WTC11 (cell line): Measurements from ENCODE around the gene ALDH3B1.

Experiments
- ETV6 ChIP-seq: sonication (generic); formaldehyde crosslinking; IDR thresholded peaks from 2 replicates; pipeline ENCODE4 v1.8.1; 2022; ENCODE audit warnings: mild to moderate bottlenecking, missing genetic modification reagents
- NR1H2 ChIP-seq: sonication (generic); formaldehyde crosslinking; IDR thresholded peaks from 2 replicates; pipeline ENCODE4 v1.9.0; 2021; ENCODE audit warnings: mild to moderate bottlenecking, moderate library complexity, missing genetic modification reagents
- NR2C2 ChIP-seq: sonication (generic); formaldehyde crosslinking; IDR thresholded peaks from 2 replicates; pipeline ENCODE4 v1.8.0; 2022; ENCODE audit warnings: mild to moderate bottlenecking, missing genetic modification reagents
- TF ChIP-seq, protein P1 (sequence below): fragments of 200-600 bp; IDR thresholded peaks from 2 replicates; pipeline ENCODE4 v1.8.0; 2022; ENCODE audit warnings: antibody characterized with exemption
- TF ChIP-seq, protein P2 (sequence below): sonication (generic); formaldehyde crosslinking; IDR thresholded peaks from 2 replicates; pipeline ENCODE4 v1.8.0; 2022; ENCODE audit warnings: mild to moderate bottlenecking, missing genetic modification reagents
- TF ChIP-seq, protein P3 (sequence below): sonication (generic); formaldehyde crosslinking; IDR thresholded peaks from 2 replicates; pipeline ENCODE4 v1.8.0; 2022; ENCODE audit warnings: mild to moderate bottlenecking, missing genetic modification reagents
- TF ChIP-seq, protein P4 (sequence below): sonication (generic); formaldehyde crosslinking; IDR thresholded peaks from 2 replicates; pipeline ENCODE4 v1.8.0; 2023; ENCODE audit warnings: missing genetic modification reagents, mild to moderate bottlenecking, borderline replicate concordance
- TF ChIP-seq, protein P5 (sequence below): sonication (generic); formaldehyde crosslinking; IDR thresholded peaks from 2 replicates; pipeline ENCODE4 v1.8.1; 2023; ENCODE audit warnings: mild to moderate bottlenecking, missing genetic modification reagents
- TF ChIP-seq, protein P6 (sequence below): sonication (generic); formaldehyde crosslinking; IDR thresholded peaks from 2 replicates; pipeline ENCODE4 v1.8.1; 2022; ENCODE audit warnings: low read depth, mild to moderate bottlenecking, moderate library complexity, missing genetic modification reagents, borderline replicate concordance

DNA sequence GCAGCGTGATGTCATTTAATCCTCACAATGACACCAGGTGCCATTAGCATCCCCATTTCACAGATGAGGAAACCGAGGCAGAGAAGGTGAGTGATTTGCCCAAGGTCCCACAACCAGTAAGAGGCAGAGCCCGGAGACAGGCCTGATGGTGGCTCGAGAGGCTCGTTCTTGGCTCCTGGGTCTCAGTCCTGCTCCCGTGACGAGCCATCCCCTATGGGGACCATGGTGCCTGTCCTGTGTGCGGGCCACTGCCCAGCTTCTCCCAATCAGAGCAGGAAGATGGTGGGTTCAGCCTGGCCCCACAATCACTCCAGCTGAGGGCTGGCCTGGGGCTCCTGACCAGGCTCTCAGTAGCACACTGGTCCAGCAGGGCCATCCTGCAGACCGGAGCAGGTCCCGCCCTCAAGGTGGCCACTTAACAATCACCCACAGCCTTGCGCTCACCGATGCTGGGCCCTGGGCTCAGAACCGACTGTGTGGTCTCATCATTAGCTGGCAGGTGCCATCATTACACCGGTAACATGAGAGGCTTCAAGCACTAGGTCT is 3.6 kb downstream of the ALDH3B1 start:
- no peak for TF ChIP-seq ETV6 (CRISPR knock-in tag)
- TF ChIP-seq, protein P1, sequence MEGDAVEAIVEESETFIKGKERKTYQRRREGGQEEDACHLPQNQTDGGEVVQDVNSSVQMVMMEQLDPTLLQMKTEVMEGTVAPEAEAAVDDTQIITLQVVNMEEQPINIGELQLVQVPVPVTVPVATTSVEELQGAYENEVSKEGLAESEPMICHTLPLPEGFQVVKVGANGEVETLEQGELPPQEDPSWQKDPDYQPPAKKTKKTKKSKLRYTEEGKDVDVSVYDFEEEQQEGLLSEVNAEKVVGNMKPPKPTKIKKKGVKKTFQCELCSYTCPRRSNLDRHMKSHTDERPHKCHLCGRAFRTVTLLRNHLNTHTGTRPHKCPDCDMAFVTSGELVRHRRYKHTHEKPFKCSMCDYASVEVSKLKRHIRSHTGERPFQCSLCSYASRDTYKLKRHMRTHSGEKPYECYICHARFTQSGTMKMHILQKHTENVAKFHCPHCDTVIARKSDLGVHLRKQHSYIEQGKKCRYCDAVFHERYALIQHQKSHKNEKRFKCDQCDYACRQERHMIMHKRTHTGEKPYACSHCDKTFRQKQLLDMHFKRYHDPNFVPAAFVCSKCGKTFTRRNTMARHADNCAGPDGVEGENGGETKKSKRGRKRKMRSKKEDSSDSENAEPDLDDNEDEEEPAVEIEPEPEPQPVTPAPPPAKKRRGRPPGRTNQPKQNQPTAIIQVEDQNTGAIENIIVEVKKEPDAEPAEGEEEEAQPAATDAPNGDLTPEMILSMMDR = no peak
- TF ChIP-seq, protein P2, sequence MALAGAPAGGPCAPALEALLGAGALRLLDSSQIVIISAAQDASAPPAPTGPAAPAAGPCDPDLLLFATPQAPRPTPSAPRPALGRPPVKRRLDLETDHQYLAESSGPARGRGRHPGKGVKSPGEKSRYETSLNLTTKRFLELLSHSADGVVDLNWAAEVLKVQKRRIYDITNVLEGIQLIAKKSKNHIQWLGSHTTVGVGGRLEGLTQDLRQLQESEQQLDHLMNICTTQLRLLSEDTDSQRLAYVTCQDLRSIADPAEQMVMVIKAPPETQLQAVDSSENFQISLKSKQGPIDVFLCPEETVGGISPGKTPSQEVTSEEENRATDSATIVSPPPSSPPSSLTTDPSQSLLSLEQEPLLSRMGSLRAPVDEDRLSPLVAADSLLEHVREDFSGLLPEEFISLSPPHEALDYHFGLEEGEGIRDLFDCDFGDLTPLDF (CRISPR knock-in tag) = no peak
- TF ChIP-seq NR2C2 (CRISPR knock-in tag) = no peak
- TF ChIP-seq, protein P3, sequence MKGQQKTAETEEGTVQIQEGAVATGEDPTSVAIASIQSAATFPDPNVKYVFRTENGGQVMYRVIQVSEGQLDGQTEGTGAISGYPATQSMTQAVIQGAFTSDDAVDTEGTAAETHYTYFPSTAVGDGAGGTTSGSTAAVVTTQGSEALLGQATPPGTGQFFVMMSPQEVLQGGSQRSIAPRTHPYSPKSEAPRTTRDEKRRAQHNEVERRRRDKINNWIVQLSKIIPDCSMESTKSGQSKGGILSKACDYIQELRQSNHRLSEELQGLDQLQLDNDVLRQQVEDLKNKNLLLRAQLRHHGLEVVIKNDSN (CRISPR knock-in tag) = no peak
- TF ChIP-seq, protein P4, sequence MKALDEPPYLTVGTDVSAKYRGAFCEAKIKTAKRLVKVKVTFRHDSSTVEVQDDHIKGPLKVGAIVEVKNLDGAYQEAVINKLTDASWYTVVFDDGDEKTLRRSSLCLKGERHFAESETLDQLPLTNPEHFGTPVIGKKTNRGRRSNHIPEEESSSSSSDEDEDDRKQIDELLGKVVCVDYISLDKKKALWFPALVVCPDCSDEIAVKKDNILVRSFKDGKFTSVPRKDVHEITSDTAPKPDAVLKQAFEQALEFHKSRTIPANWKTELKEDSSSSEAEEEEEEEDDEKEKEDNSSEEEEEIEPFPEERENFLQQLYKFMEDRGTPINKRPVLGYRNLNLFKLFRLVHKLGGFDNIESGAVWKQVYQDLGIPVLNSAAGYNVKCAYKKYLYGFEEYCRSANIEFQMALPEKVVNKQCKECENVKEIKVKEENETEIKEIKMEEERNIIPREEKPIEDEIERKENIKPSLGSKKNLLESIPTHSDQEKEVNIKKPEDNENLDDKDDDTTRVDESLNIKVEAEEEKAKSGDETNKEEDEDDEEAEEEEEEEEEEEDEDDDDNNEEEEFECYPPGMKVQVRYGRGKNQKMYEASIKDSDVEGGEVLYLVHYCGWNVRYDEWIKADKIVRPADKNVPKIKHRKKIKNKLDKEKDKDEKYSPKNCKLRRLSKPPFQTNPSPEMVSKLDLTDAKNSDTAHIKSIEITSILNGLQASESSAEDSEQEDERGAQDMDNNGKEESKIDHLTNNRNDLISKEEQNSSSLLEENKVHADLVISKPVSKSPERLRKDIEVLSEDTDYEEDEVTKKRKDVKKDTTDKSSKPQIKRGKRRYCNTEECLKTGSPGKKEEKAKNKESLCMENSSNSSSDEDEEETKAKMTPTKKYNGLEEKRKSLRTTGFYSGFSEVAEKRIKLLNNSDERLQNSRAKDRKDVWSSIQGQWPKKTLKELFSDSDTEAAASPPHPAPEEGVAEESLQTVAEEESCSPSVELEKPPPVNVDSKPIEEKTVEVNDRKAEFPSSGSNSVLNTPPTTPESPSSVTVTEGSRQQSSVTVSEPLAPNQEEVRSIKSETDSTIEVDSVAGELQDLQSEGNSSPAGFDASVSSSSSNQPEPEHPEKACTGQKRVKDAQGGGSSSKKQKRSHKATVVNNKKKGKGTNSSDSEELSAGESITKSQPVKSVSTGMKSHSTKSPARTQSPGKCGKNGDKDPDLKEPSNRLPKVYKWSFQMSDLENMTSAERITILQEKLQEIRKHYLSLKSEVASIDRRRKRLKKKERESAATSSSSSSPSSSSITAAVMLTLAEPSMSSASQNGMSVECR (CRISPR knock-in tag) = no peak
- TF ChIP-seq, protein P5, sequence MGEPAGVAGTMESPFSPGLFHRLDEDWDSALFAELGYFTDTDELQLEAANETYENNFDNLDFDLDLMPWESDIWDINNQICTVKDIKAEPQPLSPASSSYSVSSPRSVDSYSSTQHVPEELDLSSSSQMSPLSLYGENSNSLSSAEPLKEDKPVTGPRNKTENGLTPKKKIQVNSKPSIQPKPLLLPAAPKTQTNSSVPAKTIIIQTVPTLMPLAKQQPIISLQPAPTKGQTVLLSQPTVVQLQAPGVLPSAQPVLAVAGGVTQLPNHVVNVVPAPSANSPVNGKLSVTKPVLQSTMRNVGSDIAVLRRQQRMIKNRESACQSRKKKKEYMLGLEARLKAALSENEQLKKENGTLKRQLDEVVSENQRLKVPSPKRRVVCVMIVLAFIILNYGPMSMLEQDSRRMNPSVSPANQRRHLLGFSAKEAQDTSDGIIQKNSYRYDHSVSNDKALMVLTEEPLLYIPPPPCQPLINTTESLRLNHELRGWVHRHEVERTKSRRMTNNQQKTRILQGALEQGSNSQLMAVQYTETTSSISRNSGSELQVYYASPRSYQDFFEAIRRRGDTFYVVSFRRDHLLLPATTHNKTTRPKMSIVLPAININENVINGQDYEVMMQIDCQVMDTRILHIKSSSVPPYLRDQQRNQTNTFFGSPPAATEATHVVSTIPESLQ (CRISPR knock-in tag) = no peak
- no peak for TF ChIP-seq NR1H2
- TF ChIP-seq, protein P6, sequence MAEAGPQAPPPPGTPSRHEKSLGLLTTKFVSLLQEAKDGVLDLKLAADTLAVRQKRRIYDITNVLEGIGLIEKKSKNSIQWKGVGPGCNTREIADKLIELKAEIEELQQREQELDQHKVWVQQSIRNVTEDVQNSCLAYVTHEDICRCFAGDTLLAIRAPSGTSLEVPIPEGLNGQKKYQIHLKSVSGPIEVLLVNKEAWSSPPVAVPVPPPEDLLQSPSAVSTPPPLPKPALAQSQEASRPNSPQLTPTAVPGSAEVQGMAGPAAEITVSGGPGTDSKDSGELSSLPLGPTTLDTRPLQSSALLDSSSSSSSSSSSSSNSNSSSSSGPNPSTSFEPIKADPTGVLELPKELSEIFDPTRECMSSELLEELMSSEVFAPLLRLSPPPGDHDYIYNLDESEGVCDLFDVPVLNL (CRISPR knock-in tag) = no peak
